ENCODE results near the gene TMEM51. TPM values are rescaled to one million over a fixed set of nuclear protein-coding genes. Genes with fewer than 3 reads are reported as not detected.
"Not testable (repeated sequence)": the region's sequence is repeated elsewhere in the genome, so short reads cannot be mapped to it uniquely, and the experiment has no call there.

Gene TMEM51
- total RNA-seq, 2 donors from 2014 or later: 23.4 to 27.4 TPM

DNA sequence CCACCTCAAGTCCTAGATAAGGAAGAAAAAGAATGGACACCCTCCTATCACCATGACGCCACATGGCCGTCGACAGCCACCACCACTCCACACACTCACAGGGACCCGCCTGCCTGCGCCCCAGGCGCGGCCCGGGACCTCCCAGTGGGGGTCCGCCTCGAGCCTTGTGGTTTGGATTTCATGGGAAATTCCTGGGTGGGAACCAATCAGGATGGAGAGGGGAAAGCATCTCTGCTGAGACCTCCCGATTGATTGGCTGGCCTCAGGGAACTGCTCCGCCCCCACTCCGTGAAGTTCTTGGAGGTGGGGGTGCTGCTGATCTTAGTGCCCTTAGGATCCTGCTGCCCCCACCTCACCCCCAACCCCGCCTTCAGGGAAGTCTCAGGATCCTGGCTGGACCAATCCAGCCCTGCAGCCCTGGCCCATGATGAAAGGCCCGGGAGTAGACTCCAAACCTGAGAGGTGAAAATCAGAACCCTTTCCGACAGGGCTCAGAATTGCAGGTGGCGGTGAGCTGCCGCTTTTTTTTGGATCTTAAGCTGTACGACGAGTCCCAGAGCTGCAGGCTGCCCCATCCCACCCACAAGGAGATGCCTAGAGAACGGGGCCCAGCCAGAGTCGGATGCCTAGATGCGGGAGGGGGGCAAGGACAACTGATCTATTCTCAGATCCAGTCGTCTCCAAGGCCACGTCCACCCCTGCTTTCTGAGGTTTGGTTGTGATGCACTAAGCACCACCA lies 29.0 kb upstream of the TMEM51 start:
- DNase-seq (no peak), ATAC-seq (no peak)
- intact Hi-C loops (cut with DNase I, micrococcal nuclease): loop anchor here in 1 of 2 donors (10.0 kb wide), 1 partner anchor 150 kb away; no protein-coding TSS in a partner anchor

DNA sequence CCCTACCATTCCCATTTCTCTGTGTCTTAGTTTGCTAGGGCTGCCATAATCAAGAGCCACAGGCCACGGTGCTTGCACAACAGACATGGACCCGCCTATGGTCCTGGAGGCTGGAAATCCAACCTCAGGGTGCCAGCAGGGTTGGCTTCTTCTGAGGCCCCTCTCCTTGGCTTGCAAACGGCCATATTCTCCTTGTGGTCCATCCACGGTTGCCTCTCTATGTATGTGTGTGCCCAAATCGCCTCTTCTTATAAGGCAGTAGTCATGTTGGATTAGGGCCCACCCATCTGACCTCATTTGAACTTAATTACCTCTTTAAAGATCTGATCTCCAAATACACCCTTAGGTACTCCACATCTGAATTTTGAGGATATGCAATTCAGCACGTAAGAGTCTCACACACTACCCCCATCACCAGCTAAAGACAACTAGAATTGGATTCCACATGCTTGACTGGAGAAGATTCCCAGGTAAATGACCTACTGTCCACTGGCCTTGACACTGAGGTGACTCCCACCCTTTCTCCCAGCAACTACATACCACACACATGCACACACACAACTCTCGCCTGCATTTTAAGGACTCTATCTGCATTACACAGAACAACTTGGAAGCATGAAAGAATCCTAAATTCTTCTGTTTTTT lies 28.3 kb upstream of the TMEM51 start:
- intact Hi-C loops (cut with DNase I, micrococcal nuclease): loop anchor here in 1 of 2 donors (10.0 kb wide), 1 partner anchor 150 kb away; no protein-coding TSS in a partner anchor
- no peak for DNase-seq
- no peak for ATAC-seq

- DNase-seq (no peak), ATAC-seq (no peak)
- intact Hi-C loops (cut with DNase I, micrococcal nuclease): loop anchor here (2.0 to 10.0 kb wide), 2 partner anchors 147 to 177 kb away; no protein-coding TSS in a partner anchor
Measured at GRCh38 chr1:15128077-15128476, 25.5 kb upstream of the TMEM51 start.

DNA sequence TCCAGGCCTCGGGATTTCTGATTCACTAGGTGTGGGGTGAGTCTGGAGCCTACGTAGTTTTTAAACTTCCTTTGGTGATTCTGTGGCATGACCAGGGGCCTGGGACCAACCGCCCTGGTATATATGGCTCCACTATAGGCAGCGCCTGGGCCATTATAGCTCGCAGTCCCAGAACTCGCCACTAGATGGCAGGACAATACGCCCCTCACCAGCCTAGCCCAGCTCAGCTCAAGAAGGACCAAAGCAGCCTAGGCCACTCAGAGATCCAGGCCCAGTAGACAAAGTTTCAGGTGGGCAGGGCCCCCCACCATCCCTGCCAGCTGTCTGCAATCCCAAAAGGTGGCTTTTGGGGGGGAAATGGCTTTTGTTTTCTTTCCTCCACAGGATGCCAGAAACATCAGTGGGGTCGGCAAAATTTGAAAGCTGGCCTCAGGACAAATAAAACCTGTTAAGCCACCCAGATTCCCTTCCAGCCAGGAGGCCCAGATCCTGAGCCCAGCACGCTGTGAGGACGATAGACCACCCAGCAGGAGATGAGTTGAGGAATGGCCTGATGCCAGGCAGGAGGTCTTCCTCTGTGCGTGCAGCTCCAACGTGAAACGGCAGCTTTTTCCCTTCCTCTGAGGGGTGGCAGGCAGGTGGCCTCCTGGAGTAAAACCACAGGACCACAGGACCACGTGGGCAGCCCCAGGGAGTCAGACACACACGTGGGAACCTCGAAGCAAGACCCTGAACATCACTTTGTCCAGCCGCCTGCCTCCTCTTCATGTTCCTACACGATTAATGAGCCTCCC lies 24.8 kb upstream of the TMEM51 start:
- peak; percentile 96 for ATAC-seq
- DNase-seq: peak in 1 of 2 donors; percentile 85
- intact Hi-C loops (cut with DNase I, micrococcal nuclease): loop anchor here (2.0 to 10.0 kb wide), 2 partner anchors 146 to 176 kb away; no protein-coding TSS in a partner anchor

DNA sequence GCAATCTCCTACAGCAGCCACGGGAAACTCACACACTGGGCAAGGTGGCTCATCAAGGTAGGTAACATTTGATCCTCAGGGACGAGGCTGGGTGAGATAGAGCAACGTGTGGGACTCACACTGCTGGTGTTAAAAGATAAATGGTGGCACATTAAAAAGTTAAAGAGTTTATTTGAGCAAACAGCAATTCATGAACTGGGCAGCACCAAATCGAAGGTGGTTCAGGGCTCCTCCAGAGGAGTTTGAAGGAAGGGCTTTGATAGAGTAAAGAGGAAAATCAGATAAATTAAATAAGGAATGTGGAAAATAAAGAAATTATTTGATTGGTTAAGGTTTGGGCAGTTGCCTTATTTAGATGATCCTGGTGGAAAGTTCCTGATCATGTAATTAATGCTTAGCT lies 23.6 kb upstream of the TMEM51 start:
- intact Hi-C loops (cut with DNase I, micrococcal nuclease): loop anchor here (2.0 to 10.0 kb wide), 3 partner anchors 145 to 175 kb away; no protein-coding TSS in a partner anchor
- no peak for ATAC-seq
- DNase-seq: no peak

- ATAC-seq: no peak
- intact Hi-C loops (cut with DNase I, micrococcal nuclease): loop anchor here in 1 of 2 donors (5.0 kb wide), 1 partner anchor 172 kb away; no protein-coding TSS in a partner anchor
- DNase-seq: no peak
Measured at GRCh38 chr1:15130607-15131006, 22.9 kb upstream of the TMEM51 start.

- DNase-seq: no peak
- intact Hi-C loops (cut with DNase I, micrococcal nuclease): loop anchor here in 1 of 2 donors (5.0 kb wide), 1 partner anchor 169 kb away; no protein-coding TSS in a partner anchor
- ATAC-seq: no peak
Measured at GRCh38 chr1:15132965-15133364, 20.6 kb upstream of the TMEM51 start.

GRCh38 chr1:15134285-15134684 lies 19.3 kb upstream of the TMEM51 start:
- ATAC-seq: no peak
- intact Hi-C loops (cut with DNase I, micrococcal nuclease): loop anchor here in 1 of 2 donors (5.0 kb wide), 1 partner anchor 168 kb away; no protein-coding TSS in a partner anchor
- DNase-seq: no peak

GRCh38 chr1:15135604-15136003 lies 17.9 kb upstream of the TMEM51 start:
- ATAC-seq; DNase-seq; intact Hi-C loops (cut with DNase I, micrococcal nuclease): not testable (repeated sequence)

- ATAC-seq (no peak), DNase-seq (no peak)
- intact Hi-C loops (cut with DNase I, micrococcal nuclease): no loop called here
Measured at GRCh38 chr1:15137809-15138208, 15.7 kb upstream of the TMEM51 start.

DNA sequence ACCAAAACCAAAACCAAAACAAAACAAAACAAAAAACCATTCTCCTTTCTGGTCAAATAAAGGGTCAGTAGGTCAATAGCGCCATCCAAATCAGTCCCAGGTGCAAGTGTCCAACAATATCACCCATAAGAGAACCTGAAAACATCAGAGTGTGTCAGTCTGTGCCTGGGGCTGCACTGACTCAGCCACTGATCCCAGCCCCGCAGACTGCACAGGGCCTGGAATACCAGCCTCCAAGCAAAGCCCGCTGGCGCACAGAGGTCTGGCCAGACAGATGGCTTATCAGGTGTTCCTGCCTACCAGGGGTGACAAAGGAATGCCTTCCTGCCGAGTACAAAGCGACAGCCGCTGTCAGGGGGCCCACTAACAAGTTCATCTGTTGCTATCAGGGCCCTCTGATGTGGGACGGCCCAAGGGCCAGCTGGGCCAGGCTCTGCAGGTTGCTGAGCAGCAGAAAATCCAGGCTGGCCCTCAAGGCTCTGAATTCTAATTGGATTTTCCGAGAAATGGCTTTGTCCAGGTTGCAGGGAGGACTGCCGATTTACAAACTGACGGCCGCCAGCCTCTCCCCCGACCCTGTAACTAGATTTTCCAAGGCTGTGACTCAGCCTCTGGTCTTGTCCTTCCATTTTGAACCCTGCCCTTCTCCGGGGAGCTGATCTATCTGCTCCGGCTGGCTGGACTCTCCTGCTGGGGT lies 13.7 kb upstream of the TMEM51 start:
- no peak for DNase-seq
- ATAC-seq: peak; percentile 37

DNA sequence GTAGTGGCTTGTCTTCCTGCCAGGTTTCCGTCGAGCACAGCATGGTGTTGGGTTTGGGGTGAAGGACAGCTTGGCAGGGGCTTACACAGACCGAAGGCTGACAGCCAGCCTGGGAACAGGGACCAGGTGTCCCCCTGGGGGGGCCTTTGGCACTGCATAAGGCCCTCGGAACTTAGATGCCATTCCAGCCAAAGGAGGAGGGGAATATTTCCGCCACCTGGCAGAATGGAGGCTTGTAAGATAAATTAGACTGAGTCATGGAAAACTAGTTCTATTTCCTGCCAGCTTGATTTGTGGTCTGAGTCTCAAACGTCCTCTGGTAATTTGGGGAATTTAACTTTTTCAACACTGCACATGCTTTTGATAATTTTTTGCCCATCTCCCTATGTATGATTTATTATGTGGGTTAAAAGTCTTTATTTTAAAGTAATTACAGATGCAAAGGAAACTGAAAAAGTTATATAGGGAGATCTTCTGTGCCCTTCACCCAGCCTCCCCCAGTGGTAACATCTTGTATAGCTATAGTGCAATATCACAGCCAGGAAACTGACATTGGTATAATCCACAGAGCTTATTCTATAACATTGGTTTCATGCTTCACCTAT lies 11.5 kb upstream of the TMEM51 start:
- no peak for DNase-seq
- intact Hi-C loops (cut with DNase I, micrococcal nuclease): no loop called here
- no peak for ATAC-seq

More for the DNA sequence above, 13.7 kb upstream of the TMEM51 start:
- intact Hi-C loops (cut with DNase I, micrococcal nuclease): no loop called here

- ATAC-seq: no peak
- DNase-seq: no peak
Measured at GRCh38 chr1:15145327-15145726, 8.2 kb upstream of the TMEM51 start.

GRCh38 chr1:15146142-15146680 lies 7.3 kb upstream of the TMEM51 start:
- DNase-seq (peak in 1 of 2 donors; percentile 52), ATAC-seq (no peak)
- intact Hi-C loops (cut with DNase I, micrococcal nuclease): loop anchor here in 1 of 2 donors (5.0 kb wide), 1 partner anchor 126 kb away; no protein-coding TSS in a partner anchor

More at GRCh38 chr1:15145327-15145726, 8.2 kb upstream of the TMEM51 start:
- intact Hi-C loops (cut with DNase I, micrococcal nuclease): loop anchor here in 1 of 2 donors (5.0 kb wide), 1 partner anchor 127 kb away; no protein-coding TSS in a partner anchor

DNA sequence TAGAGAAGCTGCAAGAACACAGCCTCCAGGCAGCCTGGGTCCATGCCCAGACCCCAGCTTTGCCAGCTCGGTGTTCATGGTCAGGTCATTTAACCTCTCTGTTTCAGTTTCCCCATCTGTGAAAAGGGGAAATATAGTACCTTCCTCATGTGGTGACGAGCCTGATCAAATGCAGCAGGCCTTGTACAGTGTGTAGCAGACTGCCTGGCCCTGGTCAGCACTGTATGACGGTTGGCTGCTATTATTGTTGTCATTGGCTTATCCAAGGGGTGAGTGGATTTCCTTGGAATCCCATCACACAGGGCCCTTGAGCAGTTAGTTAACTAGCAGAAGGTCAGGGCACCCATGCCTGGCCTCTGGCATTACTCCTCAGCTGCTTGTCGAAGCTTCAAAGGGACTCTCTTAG lies 6.6 kb upstream of the TMEM51 start:
- DNase-seq: no peak
- intact Hi-C loops (cut with DNase I, micrococcal nuclease): loop anchor here in 1 of 2 donors (5.0 kb wide), 1 partner anchor 125 kb away; no protein-coding TSS in a partner anchor
- ATAC-seq: no peak

DNA sequence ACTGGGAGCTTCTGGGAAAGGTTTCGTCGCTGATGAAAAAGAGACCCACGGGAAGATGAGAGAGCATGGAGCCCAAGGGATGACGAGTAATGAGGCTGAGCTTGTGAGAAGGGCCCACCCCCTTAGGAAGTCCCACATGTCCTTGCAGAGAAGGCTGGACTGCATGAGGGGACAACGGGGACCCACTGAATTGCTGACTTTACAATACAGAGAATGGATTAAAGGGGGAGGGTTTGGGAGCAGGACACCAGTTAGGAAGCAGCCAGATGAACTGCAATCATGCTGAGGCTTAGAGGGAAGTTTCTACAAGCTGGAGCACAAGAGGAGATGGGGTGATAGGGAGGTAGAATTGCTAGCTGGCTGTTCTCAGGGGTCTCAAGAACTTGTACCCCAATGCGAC lies 5.5 kb upstream of the TMEM51 start:
- ATAC-seq (no peak), DNase-seq (no peak)
- intact Hi-C loops (cut with DNase I, micrococcal nuclease): loop anchor here in 1 of 2 donors (5.0 kb wide), 1 partner anchor 124 kb away; no protein-coding TSS in a partner anchor

DNA sequence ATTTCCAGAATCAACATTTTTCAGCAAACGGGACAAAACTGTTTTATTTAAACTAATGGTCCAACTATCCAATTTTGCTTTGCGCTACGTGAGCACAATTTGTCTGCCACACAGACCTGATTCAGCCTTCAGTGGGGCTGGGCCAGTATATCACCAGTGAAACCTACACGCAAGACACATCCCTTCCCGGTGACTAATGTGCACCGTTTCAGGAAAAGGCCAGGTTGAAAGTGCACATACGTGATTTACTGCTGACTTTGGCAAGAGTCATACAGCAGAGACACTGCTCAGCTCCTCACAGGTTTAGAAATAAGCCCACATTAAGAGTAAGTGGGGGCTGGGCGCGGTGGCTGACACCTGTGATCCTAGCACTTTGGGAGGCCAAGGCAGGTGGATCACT lies 5.1 kb upstream of the TMEM51 start:
- no peak for DNase-seq
- intact Hi-C loops (cut with DNase I, micrococcal nuclease): loop anchor here in 1 of 2 donors (5.0 kb wide), 1 partner anchor 124 kb away; no protein-coding TSS in a partner anchor
- no peak for ATAC-seq
